ENCODE results near the gene CNNM3.

Gene CNNM3

DNA sequence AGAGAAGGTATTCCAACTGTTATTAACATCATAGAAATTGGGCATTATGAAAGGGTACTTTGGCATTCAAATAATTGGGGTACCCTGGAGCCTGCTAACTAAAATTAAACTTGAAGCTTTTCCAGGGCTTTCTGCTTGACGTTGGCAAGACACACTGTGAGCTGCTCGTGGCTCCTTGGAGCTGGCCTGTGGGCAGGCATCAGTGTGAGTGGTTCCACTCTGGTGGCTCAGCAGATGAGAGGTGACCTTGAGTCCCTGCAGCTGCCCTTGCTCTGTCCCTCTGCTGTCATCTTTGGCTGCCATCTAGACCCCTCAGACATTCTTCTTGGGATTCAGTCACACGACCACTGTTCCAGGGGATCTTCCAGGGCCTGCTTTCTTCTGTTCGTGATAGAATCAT is 6.7 kb downstream of the CNNM3 start:
- no peak for ATAC-seq
- H3K36me3 Mint-ChIP-seq, result peaks cover 28% of the 10 kb centered on the region
- H3K9me3 Mint-ChIP-seq, result no peaks in the 10 kb centered on the region
- H3K27me3 Mint-ChIP-seq, result no peaks in the 10 kb centered on the region
- H3K4me3 Mint-ChIP-seq, result no peak overlapping the region
- H3K27ac Mint-ChIP-seq, result no peak overlapping the region
- H3K4me1 Mint-ChIP-seq, result peaks cover 38% of the 10 kb centered on the region

DNA sequence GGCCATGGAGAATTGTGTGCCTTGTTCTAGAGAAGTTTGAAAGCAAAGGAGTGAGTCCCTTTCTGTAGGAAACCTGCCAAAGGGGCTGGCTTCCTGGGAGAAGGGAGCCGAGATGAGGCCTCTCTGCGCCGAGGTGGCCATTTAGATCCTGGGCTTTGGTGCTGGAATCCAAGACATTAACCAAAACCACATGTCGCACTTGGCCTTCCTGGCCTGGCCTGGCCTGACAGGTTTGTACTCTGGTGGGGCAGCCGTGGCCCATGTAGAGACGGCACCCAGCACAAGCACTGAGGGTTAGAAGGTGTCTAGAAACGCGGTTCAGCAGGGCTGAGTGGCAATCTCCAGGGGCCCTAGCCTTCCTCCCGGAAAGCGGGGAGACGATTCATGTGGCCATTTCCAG is 7.1 kb downstream of the CNNM3 start:
- Mint-ChIP-seq H3K4me1 (peaks cover 33% of the 10 kb centered on the region), H3K27me3 (no peaks in the 10 kb centered on the region)

DNA sequence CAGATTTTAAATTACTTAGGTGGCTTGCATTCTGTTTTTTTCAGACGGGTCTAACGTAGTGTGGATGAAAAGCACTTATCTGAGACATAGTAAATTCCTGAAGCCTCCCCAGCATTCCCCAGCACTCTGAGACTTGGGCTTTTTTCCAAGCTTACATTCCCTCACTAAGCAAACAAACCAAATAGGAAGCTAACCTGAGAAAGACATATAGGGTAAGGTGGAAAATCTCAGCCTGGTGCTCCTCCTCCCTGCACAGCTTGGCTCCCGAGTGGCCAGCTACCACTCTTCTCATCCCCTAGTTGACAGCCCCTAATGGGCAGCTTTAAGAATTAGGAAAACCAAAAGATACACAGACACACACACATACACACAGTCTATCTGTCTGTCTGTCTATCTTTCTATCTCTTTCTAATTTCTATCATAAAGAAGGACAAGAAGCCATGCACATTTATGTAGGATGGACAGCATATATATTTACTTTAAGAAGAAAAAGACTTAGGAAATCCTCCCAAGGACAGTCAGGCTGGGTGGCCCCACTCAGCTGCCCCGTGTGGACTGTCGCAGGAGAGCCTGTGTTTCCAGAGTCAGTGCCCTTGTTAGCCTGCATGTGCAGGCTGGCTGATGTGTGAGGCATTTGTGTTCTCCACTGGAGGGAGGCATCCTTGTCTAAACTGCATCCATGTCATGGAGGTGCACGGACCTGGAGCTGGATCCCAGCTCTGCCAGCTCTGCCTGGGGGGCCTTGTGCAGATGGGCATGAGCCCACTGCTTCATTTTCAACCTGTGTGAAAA is 8.2 kb downstream of the CNNM3 start:
- H3K4me1 Mint-ChIP-seq, result peaks cover 23% of the 10 kb centered on the region
- no peak overlapping the region for H3K4me3 Mint-ChIP-seq
- H3K9me3 Mint-ChIP-seq, result no peaks in the 10 kb centered on the region
- no peak overlapping the region for H3K27ac Mint-ChIP-seq
- no peaks in the 10 kb centered on the region for H3K27me3 Mint-ChIP-seq
- H3K36me3 Mint-ChIP-seq, result peaks cover 27% of the 10 kb centered on the region
- ATAC-seq, result no peak

More for the DNA sequence above, 7.1 kb downstream of the CNNM3 start:
- H3K4me3 Mint-ChIP-seq, result no peak overlapping the region
- ATAC-seq, result no peak
- H3K27ac Mint-ChIP-seq, result no peak overlapping the region
- no peaks in the 10 kb centered on the region for H3K9me3 Mint-ChIP-seq
- H3K36me3 Mint-ChIP-seq, result peaks cover 26% of the 10 kb centered on the region

DNA sequence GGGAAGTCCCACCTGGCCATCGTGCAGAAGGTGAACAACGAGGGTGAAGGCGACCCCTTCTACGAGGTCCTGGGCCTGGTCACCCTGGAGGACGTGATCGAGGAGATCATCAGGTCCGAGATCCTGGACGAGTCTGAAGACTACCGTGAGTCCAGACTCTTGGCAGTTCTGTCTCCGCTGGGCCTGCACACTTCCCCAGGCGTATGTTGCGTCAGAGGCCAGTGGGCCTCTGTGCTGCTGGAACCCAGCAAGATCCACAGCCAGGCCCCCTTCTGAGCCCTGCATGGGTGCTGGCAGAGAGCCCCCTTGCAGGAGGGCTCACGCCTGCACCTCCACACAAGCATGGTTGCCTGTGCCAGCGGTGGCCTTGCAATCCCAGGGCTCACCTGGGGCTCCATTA is 9.0 kb downstream of the CNNM3 start:
- Mint-ChIP-seq H3K36me3 (peaks cover 26% of the 10 kb centered on the region), H3K27ac (no peak overlapping the region), H3K4me3 (no peak overlapping the region)

DNA sequence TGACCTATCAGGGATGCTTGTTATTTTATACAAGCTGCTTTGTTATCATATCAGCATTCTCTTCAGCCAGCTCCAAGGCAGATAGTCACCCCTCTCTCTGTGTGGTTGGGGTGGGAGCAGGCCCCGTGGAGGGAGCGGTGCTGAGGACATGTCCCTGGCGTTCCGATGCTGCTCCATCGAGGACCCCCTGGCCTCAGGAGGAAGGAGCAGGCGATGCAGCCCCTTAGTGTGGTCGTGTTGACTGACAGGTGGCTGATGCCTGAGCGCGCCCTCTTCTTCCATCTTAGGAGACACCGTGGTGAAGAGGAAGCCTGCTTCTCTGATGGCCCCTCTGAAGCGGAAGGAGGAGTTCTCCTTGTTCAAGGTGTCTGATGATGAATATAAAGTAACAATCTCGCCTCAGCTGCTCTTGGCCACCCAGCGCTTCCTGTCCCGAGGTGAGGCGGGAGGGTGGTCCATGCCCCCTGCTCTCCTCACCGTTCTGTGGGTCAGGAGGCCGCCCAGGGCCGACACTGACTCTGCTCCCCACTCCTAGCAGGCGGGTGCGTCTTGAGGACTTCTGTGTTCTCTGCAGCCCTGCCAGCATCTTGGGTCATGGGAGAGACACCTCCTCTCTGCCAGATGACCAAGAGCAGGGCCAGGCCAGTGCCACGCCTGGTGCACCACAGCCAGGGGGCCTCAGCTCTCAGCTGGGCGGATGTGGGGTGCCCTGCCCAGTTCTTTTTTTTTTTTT is 10.6 kb downstream of the CNNM3 start:
- H3K27me3 Mint-ChIP-seq, result no peaks in the 10 kb centered on the region
- no peak overlapping the region for H3K4me3 Mint-ChIP-seq
- no peaks in the 10 kb centered on the region for H3K9me3 Mint-ChIP-seq
- no peaks in the 10 kb centered on the region for H3K4me1 Mint-ChIP-seq
- ATAC-seq, result no peak
- peaks cover 29% of the 10 kb centered on the region for H3K36me3 Mint-ChIP-seq
- no peak overlapping the region for H3K27ac Mint-ChIP-seq

More for the DNA sequence above, 9.0 kb downstream of the CNNM3 start:
- no peaks in the 10 kb centered on the region for H3K27me3 Mint-ChIP-seq
- no peak for ATAC-seq
- no peaks in the 10 kb centered on the region for H3K9me3 Mint-ChIP-seq
- H3K4me1 Mint-ChIP-seq, result peaks cover 15% of the 10 kb centered on the region

DNA sequence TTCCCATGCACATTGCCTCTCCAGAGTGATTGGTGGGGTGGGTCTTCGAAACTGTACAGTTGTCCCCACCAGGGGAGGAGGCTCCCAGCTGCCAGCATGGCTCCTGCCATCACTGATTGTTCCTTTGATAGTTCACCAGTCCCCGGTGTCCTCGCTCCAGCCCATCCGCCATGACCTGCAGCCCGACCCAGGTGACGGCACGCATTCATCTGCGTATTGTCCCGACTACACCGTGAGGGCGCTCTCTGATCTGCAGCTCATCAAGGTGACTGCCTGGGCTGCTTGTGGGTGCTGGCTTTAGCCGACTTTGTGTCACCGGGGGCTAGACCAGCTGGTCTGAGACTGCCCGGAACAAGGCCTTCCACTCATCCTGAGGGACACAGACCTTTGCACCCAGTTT is 12.4 kb downstream of the CNNM3 start:
- no peaks in the 10 kb centered on the region for H3K27me3 Mint-ChIP-seq
- H3K36me3 Mint-ChIP-seq, result peaks cover 46% of the 10 kb centered on the region
- no peaks in the 10 kb centered on the region for H3K9me3 Mint-ChIP-seq
- no peak overlapping the region for H3K4me3 Mint-ChIP-seq
- ATAC-seq, result no peak
- H3K4me1 Mint-ChIP-seq, result peaks cover 11% of the 10 kb centered on the region
- H3K27ac Mint-ChIP-seq, result no peak overlapping the region

DNA sequence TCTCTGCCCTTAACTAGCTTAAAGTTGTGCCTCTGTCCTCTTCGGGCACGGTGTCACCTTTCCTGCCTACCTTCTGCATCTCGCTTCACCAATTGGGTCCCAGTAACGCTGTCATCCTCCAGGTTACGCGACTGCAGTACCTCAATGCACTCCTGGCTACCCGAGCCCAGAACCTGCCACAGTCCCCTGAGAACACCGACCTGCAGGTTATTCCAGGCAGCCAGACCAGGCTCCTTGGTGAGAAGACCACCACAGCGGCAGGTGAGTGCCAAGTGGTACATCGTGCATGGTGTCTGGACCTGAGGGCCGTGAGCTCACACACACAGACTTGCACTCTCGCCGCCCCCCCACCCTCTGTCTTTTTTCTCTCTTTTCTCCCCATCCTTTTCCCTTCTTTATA is 12.8 kb downstream of the CNNM3 start:
- Mint-ChIP-seq H3K27ac (no peak overlapping the region), H3K9me3 (no peaks in the 10 kb centered on the region), H3K4me3 (no peak overlapping the region), H3K36me3 (peaks cover 47% of the 10 kb centered on the region), H3K4me1 (peaks cover 12% of the 10 kb centered on the region), H3K27me3 (no peaks in the 10 kb centered on the region)
- no peak for ATAC-seq

DNA sequence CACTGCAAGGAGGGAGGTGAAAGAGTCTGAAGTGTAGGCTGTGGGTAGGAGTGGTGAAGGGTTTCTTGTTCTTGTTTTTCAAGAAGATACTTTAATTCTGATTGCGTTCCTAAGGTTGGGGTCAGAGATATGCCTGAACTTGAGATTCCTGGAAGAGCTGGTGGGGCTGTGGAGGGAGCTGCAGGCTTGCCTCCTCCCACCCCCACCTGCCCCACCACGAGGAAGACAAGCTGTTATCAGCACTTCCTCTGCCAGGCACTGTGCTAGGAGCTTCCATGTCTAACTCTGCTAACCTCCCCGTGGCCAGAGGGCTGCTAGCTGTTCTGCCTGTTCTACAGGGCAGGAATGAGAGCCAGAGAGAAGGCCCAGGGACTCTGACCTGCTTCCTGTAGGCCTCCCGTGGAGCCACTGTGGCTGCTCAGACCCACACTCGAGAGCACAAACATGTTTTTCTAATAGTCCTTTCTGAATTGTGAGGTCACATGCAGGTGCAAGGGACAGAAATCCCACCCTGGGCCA is 14.0 kb downstream of the CNNM3 start:
- H3K36me3 Mint-ChIP-seq, result peaks cover 51% of the 10 kb centered on the region
- H3K4me1 Mint-ChIP-seq, result peaks cover 12% of the 10 kb centered on the region
- no peak overlapping the region for H3K27ac Mint-ChIP-seq

DNA sequence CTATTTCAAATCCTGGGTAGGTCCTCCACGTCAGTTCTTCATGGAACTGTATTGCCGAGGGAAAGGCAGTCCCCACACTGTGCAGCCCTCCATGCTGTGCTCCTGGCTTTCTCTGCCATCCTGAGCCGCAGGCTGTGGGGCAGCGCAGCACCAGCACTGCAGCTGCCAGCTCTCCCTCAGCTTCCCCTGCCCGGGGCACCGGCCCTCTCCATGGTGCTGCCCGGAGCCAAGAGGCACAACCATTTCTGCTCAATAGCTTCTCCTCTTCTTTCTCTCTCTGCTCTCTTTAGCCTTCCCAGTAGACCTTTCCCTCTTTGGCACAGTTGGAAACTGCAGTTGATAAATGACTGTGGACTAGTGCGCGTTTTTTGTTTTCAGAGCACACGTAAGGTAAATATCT is 15.6 kb downstream of the CNNM3 start:
- no peaks in the 10 kb centered on the region for H3K9me3 Mint-ChIP-seq
- H3K27ac Mint-ChIP-seq, result peak overlapping the region; percentile 49
- no peaks in the 10 kb centered on the region for H3K27me3 Mint-ChIP-seq
- peaks cover 55% of the 10 kb centered on the region for H3K36me3 Mint-ChIP-seq
- no peak for ATAC-seq
- H3K4me3 Mint-ChIP-seq, result no peak overlapping the region
- H3K4me1 Mint-ChIP-seq, result peaks cover 12% of the 10 kb centered on the region

More for the DNA sequence above, 14.0 kb downstream of the CNNM3 start:
- no peaks in the 10 kb centered on the region for H3K27me3 Mint-ChIP-seq
- no peaks in the 10 kb centered on the region for H3K9me3 Mint-ChIP-seq
- no peak overlapping the region for H3K4me3 Mint-ChIP-seq
- ATAC-seq, result no peak

DNA sequence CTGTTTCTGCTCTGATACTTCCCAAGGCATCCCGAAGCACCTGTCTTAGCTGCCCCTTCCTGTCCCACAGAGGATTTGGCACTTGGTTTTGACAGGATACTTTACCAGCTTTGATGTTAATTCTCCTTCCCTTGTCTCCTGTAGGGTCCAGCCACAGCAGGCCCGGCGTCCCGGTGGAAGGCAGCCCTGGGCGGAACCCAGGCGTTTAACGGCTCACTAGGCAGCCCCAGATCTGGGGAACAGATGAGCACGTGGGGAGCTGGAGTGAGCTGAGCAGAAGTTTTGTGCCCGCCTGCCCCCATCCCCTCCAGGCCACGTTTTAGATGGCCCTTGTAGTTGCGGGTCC is 16.3 kb downstream of the CNNM3 start:
- peaks cover 55% of the 10 kb centered on the region for H3K36me3 Mint-ChIP-seq
- H3K9me3 Mint-ChIP-seq, result no peaks in the 10 kb centered on the region
- H3K4me3 Mint-ChIP-seq, result no peak overlapping the region
- H3K4me1 Mint-ChIP-seq, result peaks cover 12% of the 10 kb centered on the region
- peak overlapping the region; percentile 71 for H3K27ac Mint-ChIP-seq
- ATAC-seq, result no peak
- H3K27me3 Mint-ChIP-seq, result no peaks in the 10 kb centered on the region

DNA sequence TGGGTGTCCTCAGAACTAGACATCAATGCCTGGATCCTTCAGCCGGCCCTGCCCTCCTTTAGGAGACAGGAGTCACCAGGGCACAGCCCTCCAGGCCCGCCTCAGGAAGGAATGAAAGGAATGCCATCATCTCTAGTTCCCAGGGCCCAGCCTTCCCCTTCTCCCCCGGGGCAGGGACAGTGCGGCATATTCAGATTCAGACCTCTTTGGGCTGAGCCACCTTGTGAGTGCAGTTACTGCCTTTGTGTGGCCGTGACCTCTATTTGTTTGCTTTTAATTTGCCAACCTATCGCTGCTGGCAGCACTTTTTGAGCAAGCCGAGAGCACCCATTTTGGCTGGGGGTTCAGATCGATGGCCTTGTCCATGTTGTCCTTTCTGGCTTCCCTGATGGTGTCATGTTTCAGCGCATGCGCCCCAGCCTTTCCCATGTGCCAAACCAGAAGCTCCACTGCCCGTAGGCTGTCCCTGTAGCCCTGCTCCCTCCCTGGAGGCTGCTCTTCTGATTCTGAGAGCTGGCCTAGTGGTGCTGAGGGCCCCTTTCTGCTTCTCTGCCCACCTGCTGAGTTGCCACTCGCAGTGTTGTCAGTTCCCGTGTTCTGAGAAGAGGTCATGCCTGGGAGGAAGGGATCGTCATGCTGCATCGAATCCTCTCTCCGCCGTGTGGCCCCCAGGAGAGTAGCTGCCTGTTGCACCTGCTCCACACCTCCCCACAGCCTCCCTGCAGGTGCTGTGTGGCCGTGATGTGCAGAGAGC is 16.9 kb downstream of the CNNM3 start:
- H3K27me3 Mint-ChIP-seq, result no peaks in the 10 kb centered on the region
- H3K36me3 Mint-ChIP-seq, result peaks cover 55% of the 10 kb centered on the region
- H3K27ac Mint-ChIP-seq, result peak overlapping the region; percentile 71
- peak; percentile 56 for ATAC-seq
- H3K4me3 Mint-ChIP-seq, result no peak overlapping the region
- no peaks in the 10 kb centered on the region for H3K9me3 Mint-ChIP-seq
- H3K4me1 Mint-ChIP-seq, result peaks cover 12% of the 10 kb centered on the region

DNA sequence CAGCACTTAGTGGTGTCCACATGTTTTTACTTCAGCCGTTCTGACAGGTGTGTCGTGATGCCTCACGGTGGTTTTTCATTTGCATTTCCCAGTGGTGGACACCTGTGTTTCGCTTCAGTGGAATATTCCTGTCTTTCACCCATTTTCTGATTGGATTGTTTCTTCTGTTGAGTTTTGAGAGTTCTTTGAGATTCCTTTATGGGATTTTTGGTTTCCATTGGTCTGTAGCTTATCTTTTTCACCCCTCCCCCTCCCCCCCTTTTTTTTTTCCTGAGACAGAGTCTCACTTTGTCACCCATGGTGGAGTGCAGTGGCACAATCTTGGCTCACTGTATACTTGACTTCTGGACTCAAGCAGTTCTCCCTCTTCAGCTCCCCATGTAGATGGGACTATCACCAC is 19.8 kb downstream of the CNNM3 start:
- no peak for ATAC-seq
- H3K27ac Mint-ChIP-seq, result no peak overlapping the region
- H3K4me1 Mint-ChIP-seq, result peaks cover 26% of the 10 kb centered on the region
- peaks cover 37% of the 10 kb centered on the region for H3K36me3 Mint-ChIP-seq
- H3K4me3 Mint-ChIP-seq, result no peak overlapping the region
- no peaks in the 10 kb centered on the region for H3K9me3 Mint-ChIP-seq
- no peaks in the 10 kb centered on the region for H3K27me3 Mint-ChIP-seq

DNA sequence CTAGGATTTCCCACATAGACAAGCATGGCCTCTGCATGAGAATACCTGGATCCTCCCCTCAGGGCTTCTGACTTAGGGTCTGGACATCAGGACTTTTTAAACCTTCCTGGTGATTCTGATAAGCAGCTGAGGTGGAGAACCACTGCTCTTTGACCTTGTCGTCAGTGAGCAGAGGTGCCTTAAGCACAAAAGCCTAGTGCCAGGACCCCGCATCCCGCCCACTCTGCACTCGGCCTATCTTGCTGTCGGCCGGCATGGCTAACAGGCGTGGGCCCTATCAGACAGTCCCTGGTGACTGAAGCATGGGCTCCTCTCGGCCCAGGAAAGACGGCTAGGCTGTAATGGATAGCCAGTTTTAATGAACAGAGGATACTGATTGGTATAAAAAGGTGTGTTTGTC is 21.5 kb downstream of the CNNM3 start:
- no peak for ATAC-seq
- no peaks in the 10 kb centered on the region for H3K27me3 Mint-ChIP-seq
- no peak overlapping the region for H3K4me3 Mint-ChIP-seq
- no peaks in the 10 kb centered on the region for H3K9me3 Mint-ChIP-seq
- H3K36me3 Mint-ChIP-seq, result peaks cover 29% of the 10 kb centered on the region
- peaks cover 30% of the 10 kb centered on the region for H3K4me1 Mint-ChIP-seq
- H3K27ac Mint-ChIP-seq, result no peak overlapping the region

DNA sequence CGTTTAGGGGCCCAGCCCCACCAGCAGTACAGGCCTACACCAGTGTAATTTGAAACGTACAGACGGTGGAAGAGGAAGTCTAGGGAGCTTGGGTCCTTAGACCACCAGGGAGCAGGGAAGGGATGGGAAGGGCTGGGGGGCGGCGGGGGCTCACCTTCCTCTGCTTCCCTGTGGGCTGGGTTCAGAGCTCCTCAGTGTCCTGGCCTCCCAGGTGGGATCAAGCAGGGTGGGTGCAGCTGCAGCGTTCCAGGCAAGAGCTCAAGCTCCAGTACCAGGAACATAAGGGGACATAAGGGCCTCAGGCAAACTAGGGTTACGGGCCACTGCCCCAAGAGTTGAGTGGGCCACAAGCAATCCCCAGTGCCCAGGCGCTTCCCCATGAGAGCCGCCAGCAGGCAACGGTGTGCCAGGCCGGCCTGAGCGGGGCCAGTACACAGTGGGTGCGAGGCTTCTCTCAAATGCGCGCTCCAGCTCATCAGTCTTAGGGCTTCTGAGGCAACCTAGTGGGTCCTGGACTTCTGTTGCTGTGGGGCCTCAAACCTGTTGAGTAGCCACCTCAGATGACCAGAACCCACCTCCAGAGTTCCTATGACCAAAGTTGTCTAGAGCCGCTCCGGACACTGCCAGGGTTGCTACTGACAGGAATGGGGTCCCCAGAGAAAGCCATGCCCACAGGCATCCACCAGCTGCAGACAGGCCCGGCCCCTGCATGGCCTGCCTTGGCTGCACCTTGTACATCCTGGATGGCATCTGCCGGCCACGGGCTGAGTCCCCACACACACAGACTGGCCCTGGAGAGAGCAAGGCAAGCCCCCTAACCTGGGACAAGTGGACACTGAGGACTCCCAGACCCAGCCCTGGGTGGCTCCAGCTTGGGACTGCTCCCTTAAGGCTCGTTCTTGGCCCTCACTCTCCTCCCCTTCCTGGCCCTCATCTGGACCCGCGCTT is 22.6 kb downstream of the CNNM3 start:
- ATAC-seq, result peak; percentile 4
- Mint-ChIP-seq H3K4me3 (peak overlapping the region; percentile 49), H3K27ac (peak overlapping the region; percentile 61), H3K9me3 (no peaks in the 10 kb centered on the region), H3K27me3 (no peaks in the 10 kb centered on the region), H3K36me3 (peaks cover 19% of the 10 kb centered on the region), H3K4me1 (peaks cover 27% of the 10 kb centered on the region)

Measured in stimulated activated memory B cell treated with anti-CD40 and anti-IgM and Interleukin-4, amounts not matched to agents 10 μg/mL and 1 μg/mL and 100 μg/mL, for 72 hours (primary cell).